ENCODE data around the gene SMARCB1. TPM values are rescaled to one million over a fixed set of nuclear protein-coding genes. Genes with fewer than 3 reads are reported as not detected.

SMARCB1 gene
- total and polyA plus RNA-seq, 2 donors (not counting 1 experiment from before 2014, with no cell fraction given): 20.5 to 86.4 TPM

GRCh38 chr22:23782252-23782651 lies 4.5 kb upstream of the SMARCB1 start:
- H3K4me2 ChIP-seq (ENCODE audit: extremely low read depth, insufficient read depth, low read length): no peak overlapping the region
- TF ChIP-seq CTCF (conservative IDR thresholded peaks at IDR 0.05 in 1 of 2, IDR thresholded peaks at IDR 0.05 in 1 of 2; ENCODE audit: low read depth in 1 of 2, low read length in 2 of 2) (no peak), EZH2 (IDR thresholded peaks at IDR 0.05; ENCODE audit: low read length, missing control alignments) (no peak)
- no peaks in the 10 kb centered on the region for H3K9me3 ChIP-seq (ENCODE audit: control insufficient read depth, insufficient read depth, low read depth, low read length)
- H3K36me3 ChIP-seq (ENCODE audit: control insufficient read depth, insufficient read depth, low read length): no peaks in the 10 kb centered on the region
- H3K27ac ChIP-seq (ENCODE audit: insufficient read depth, low read length): no peak overlapping the region
- H2AFZ ChIP-seq (ENCODE audit: low read length): no peak overlapping the region
- no peaks in the 10 kb centered on the region for H4K20me1 ChIP-seq (ENCODE audit: control insufficient read depth, extremely low read depth, insufficient read depth, low read length)
- H3K4me1 ChIP-seq (ENCODE audit: control insufficient read depth, extremely low read depth, insufficient read depth, low read length): peaks cover 7% of the 10 kb centered on the region
- H3K79me2 ChIP-seq (ENCODE audit: control insufficient read depth, insufficient read depth, low read length): peaks cover under 1% of the 10 kb centered on the region
- H3K27me3 ChIP-seq (ENCODE audit: control insufficient read depth, insufficient read depth, low read length): no peaks in the 10 kb centered on the region
- DNase-seq (ENCODE audit: low read depth in 2 of 2): no peak
- no peak overlapping the region for H3K9ac ChIP-seq (ENCODE audit: insufficient read depth, low read length)
- H3K4me3 ChIP-seq (replicated peaks in 1 of 4; ENCODE audit: control extremely low read depth in 1 of 4, insufficient read depth in 1 of 4, low read depth in 3 of 4, low read length in 4 of 4): no peak overlapping the region

GRCh38 chr22:23782703-23783102 lies 4.1 kb upstream of the SMARCB1 start:
- Histone ChIP-seq H4K20me1 (ENCODE audit: control insufficient read depth, extremely low read depth, insufficient read depth, low read length) (no peaks in the 10 kb centered on the region), H3K27me3 (ENCODE audit: control insufficient read depth, insufficient read depth, low read length) (no peaks in the 10 kb centered on the region), H3K36me3 (ENCODE audit: control insufficient read depth, insufficient read depth, low read length) (no peaks in the 10 kb centered on the region), H3K9ac (ENCODE audit: insufficient read depth, low read length) (no peak overlapping the region), H2AFZ (ENCODE audit: low read length) (no peak overlapping the region), H3K9me3 (ENCODE audit: control insufficient read depth, insufficient read depth, low read depth, low read length) (no peaks in the 10 kb centered on the region), H3K4me2 (ENCODE audit: extremely low read depth, insufficient read depth, low read length) (no peak overlapping the region), H3K4me1 (ENCODE audit: control insufficient read depth, extremely low read depth, insufficient read depth, low read length) (peaks cover 7% of the 10 kb centered on the region), H3K27ac (ENCODE audit: insufficient read depth, low read length) (no peak overlapping the region), H3K4me3 (replicated peaks in 1 of 4; ENCODE audit: control extremely low read depth in 1 of 4, insufficient read depth in 1 of 4, low read depth in 3 of 4, low read length in 4 of 4) (no peak overlapping the region), H3K79me2 (ENCODE audit: control insufficient read depth, insufficient read depth, low read length) (peaks cover 5% of the 10 kb centered on the region)
- TF ChIP-seq EZH2 (IDR thresholded peaks at IDR 0.05; ENCODE audit: low read length, missing control alignments) (no peak), CTCF (conservative IDR thresholded peaks at IDR 0.05 in 1 of 2, IDR thresholded peaks at IDR 0.05 in 1 of 2; ENCODE audit: low read depth in 1 of 2, low read length in 2 of 2) (no peak)
- no peak for DNase-seq (ENCODE audit: low read depth in 2 of 2)

- no peak overlapping the region for H3K9ac ChIP-seq (ENCODE audit: insufficient read depth, low read length)
- H3K36me3 ChIP-seq (ENCODE audit: control insufficient read depth, insufficient read depth, low read length): no peaks in the 10 kb centered on the region
- peaks cover 7% of the 10 kb centered on the region for H3K4me1 ChIP-seq (ENCODE audit: control insufficient read depth, extremely low read depth, insufficient read depth, low read length)
- no peak for TF ChIP-seq CTCF (conservative IDR thresholded peaks at IDR 0.05 in 1 of 2, IDR thresholded peaks at IDR 0.05 in 1 of 2; ENCODE audit: low read depth in 1 of 2, low read length in 2 of 2)
- no peak for TF ChIP-seq EZH2 (IDR thresholded peaks at IDR 0.05; ENCODE audit: low read length, missing control alignments)
- DNase-seq (ENCODE audit: low read depth in 2 of 2): no peak
- H4K20me1 ChIP-seq (ENCODE audit: control insufficient read depth, extremely low read depth, insufficient read depth, low read length): no peaks in the 10 kb centered on the region
- H3K4me3 ChIP-seq (replicated peaks in 1 of 4; ENCODE audit: control extremely low read depth in 1 of 4, insufficient read depth in 1 of 4, low read depth in 3 of 4, low read length in 4 of 4): no peak overlapping the region
- no peaks in the 10 kb centered on the region for H3K9me3 ChIP-seq (ENCODE audit: control insufficient read depth, insufficient read depth, low read depth, low read length)
- H3K27me3 ChIP-seq (ENCODE audit: control insufficient read depth, insufficient read depth, low read length): no peaks in the 10 kb centered on the region
- peaks cover 13% of the 10 kb centered on the region for H3K79me2 ChIP-seq (ENCODE audit: control insufficient read depth, insufficient read depth, low read length)
- no peak overlapping the region for H3K4me2 ChIP-seq (ENCODE audit: extremely low read depth, insufficient read depth, low read length)
- no peak overlapping the region for H2AFZ ChIP-seq (ENCODE audit: low read length)
- no peak overlapping the region for H3K27ac ChIP-seq (ENCODE audit: insufficient read depth, low read length)
Measured at GRCh38 chr22:23783265-23784150, 3.3 kb upstream of the SMARCB1 start.

Measured in fibroblast of lung (primary cell).